ENCODE data around the gene LYRM4.

LYRM4 gene

DNA sequence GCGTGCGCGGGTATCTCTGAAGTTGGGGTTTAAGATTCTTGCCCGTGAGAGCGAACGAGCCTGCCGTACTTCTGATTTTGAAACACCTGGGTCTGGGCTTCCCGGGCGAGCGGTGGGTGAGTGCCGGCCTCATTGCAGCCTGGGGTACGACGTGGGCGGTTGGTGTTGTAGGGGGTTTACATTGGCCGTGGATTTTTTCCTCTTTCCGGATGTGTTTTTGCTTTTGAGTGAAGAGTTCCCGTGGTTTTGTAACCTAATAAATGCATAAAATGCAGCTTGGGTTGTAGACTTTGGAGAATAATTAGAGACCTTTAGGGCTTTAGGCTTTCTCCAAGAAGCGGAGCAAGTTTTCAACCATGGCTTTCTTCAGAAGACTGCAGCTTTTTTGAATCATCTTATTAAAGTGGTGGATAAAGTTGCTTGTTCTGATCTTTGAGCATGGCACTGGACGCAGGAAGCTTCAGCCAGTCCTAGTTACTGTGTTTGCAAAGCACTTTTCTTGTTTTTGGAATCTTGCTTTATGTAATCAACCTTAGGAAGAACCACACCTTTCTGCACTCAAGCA, 877 bp upstream of the LYRM4 start:
- Histone ChIP-seq H2AFZ (ENCODE audit: low read length, unreplicated experiment) (peak overlapping the region; percentile 95), H3K4me1 (ENCODE audit: control insufficient read depth, insufficient read depth, low read length, unreplicated experiment) (peaks cover 13% of the 10 kb centered on the region), H3K79me2 (ENCODE audit: control insufficient read depth, insufficient read depth, low read length, unreplicated experiment) (peaks cover 40% of the 10 kb centered on the region), H3K4me3 (ENCODE audit: low read depth, low read length) (peak overlapping the region; percentile 97), H3K27ac (ENCODE audit: low read depth, low read length) (peak overlapping the region; percentile 98), H3K36me3 (ENCODE audit: insufficient read depth, low read length) (no peaks in the 10 kb centered on the region), H3K27me3 (ENCODE audit: insufficient read depth, low read length) (no peaks in the 10 kb centered on the region)

DNA sequence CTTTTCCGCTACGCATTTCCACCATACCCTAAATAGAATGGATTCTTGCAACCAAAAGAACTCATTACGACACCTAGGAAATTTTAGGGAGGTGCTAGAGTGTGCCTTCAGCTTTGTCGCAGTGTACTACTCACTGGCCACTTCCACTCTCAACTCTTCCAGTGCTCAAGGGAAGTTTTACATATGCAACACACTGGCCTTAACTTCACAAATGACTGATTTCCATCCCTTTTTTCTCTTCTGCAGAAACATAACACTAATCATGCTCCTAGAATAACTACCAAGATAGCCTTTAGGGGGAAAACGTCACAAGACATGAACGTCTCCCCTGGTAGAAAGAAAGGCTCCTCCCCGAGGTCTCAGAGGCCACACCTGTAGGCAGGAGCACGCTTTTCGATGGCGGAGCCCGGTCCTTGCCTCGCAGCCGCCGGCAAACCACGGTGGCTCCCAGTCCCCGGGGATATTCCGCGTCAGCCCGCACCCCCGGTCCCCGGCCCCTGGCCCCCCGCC, 584 bp downstream of the LYRM4 start:
- peaks cover 33% of the 10 kb centered on the region for H3K79me2 ChIP-seq (ENCODE audit: control insufficient read depth, insufficient read depth, low read length, unreplicated experiment)
- peak overlapping the region; percentile 100 for H2AFZ ChIP-seq (ENCODE audit: low read length, unreplicated experiment)
- H3K27me3 ChIP-seq (ENCODE audit: insufficient read depth, low read length): no peaks in the 10 kb centered on the region
- H3K4me3 ChIP-seq (ENCODE audit: low read depth, low read length): peak overlapping the region; percentile 97
- no peaks in the 10 kb centered on the region for H3K36me3 ChIP-seq (ENCODE audit: insufficient read depth, low read length)
- peaks cover 13% of the 10 kb centered on the region for H3K4me1 ChIP-seq (ENCODE audit: control insufficient read depth, insufficient read depth, low read length, unreplicated experiment)
- peak overlapping the region; percentile 98 for H3K27ac ChIP-seq (ENCODE audit: low read depth, low read length)

DNA sequence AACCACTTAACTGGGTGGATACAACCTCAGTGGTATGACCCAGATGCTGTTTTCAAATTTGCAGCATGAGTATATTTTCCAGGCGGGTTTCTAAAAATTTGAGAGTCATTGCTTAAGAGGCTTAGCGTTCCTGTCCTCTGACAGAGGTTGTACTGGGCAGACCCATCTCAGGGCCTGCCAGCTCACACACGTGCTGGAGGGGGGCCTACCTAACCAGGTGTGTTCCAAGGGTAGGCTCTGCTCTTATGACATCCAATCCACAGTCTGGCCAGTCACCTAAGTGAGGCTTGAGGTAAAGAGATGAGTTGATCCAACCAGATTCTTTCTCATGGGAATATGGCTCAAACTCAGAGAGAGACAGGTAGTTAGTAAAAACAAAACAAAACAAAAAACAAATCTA, 1.3 kb downstream of the LYRM4 start:
- no peaks in the 10 kb centered on the region for H3K36me3 ChIP-seq (ENCODE audit: insufficient read depth, low read length)
- peak overlapping the region; percentile 97 for H3K4me3 ChIP-seq (ENCODE audit: low read depth, low read length)
- peak overlapping the region; percentile 100 for H2AFZ ChIP-seq (ENCODE audit: low read length, unreplicated experiment)
- H3K4me1 ChIP-seq (ENCODE audit: control insufficient read depth, insufficient read depth, low read length, unreplicated experiment): peaks cover 13% of the 10 kb centered on the region
- no peaks in the 10 kb centered on the region for H3K27me3 ChIP-seq (ENCODE audit: insufficient read depth, low read length)
- H3K27ac ChIP-seq (ENCODE audit: low read depth, low read length): peak overlapping the region; percentile 98
- peaks cover 31% of the 10 kb centered on the region for H3K79me2 ChIP-seq (ENCODE audit: control insufficient read depth, insufficient read depth, low read length, unreplicated experiment)

DNA sequence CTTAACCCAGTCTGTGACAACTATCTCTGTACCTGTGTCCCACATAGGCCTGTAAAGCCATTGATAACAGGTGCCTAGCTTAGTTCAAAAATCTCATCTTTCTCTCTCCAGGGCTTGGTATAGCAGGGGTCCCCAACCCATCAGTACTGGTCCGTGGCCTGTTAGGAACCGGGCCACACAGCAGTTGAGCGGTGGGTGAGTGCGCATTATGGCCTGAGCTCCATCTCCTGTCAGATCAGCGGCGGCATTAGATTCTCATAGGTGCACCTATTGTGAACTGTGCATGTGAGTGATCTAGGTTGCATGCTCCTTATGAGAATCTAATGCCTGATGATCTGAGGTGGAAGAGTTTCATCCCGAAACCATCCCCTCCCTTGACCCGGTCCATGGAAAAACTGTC, 3.4 kb downstream of the LYRM4 start:
- H3K36me3 ChIP-seq (ENCODE audit: insufficient read depth, low read length): no peaks in the 10 kb centered on the region
- H3K4me3 ChIP-seq (ENCODE audit: low read depth, low read length): no peak overlapping the region
- H3K27ac ChIP-seq (ENCODE audit: low read depth, low read length): no peak overlapping the region
- H3K4me1 ChIP-seq (ENCODE audit: control insufficient read depth, insufficient read depth, low read length, unreplicated experiment): peaks cover 9% of the 10 kb centered on the region
- peaks cover 25% of the 10 kb centered on the region for H3K79me2 ChIP-seq (ENCODE audit: control insufficient read depth, insufficient read depth, low read length, unreplicated experiment)
- H3K27me3 ChIP-seq (ENCODE audit: insufficient read depth, low read length): no peaks in the 10 kb centered on the region
- no peak overlapping the region for H2AFZ ChIP-seq (ENCODE audit: low read length, unreplicated experiment)

DNA sequence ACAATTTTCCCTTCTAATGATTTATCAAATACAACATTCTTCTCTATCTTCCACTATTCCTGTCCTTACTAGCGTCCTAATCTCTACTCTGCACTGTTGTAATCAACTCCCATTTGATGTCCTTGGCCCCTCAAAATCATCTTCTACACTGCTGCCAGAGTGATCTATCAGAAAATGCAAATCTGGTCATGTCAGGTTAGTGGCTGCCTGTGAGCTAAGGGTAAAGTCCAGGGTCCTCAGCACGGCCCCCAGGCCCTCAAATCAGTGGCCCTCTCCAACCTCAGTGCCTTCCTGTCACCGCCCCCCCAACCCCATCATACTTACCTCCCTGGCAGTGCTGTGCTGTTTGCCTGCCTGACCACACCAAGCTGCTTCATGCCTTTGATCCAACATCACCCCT, 3.8 kb downstream of the LYRM4 start:
- Histone ChIP-seq H3K4me3 (ENCODE audit: low read depth, low read length) (no peak overlapping the region), H3K36me3 (ENCODE audit: insufficient read depth, low read length) (no peaks in the 10 kb centered on the region), H3K27me3 (ENCODE audit: insufficient read depth, low read length) (no peaks in the 10 kb centered on the region), H2AFZ (ENCODE audit: low read length, unreplicated experiment) (no peak overlapping the region), H3K79me2 (ENCODE audit: control insufficient read depth, insufficient read depth, low read length, unreplicated experiment) (peaks cover 23% of the 10 kb centered on the region), H3K27ac (ENCODE audit: low read depth, low read length) (no peak overlapping the region), H3K4me1 (ENCODE audit: control insufficient read depth, insufficient read depth, low read length, unreplicated experiment) (peaks cover 9% of the 10 kb centered on the region)

DNA sequence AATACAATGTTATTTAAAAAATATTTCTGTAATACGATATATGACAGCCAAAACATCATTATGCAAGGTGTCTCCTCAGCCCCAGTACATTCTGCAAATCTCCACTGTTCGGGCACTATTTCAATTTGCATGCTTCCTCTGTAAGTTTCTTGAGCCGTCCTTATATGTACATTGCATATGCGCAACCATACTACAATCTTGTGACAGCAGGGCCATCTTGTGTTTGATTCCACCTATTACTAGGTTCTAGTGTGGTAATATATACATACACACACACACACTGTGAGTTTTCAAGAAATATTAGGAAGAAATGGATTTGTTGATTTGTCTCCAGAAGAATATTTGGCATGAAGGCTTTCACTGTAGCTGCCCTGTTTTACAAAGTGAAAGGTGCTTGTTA, 9.8 kb downstream of the LYRM4 start:
- Histone ChIP-seq H2AFZ (ENCODE audit: low read length, unreplicated experiment) (no peak overlapping the region), H3K36me3 (ENCODE audit: insufficient read depth, low read length) (no peaks in the 10 kb centered on the region), H3K4me3 (ENCODE audit: low read depth, low read length) (no peak overlapping the region), H3K27ac (ENCODE audit: low read depth, low read length) (no peak overlapping the region), H3K79me2 (ENCODE audit: control insufficient read depth, insufficient read depth, low read length, unreplicated experiment) (peaks cover 14% of the 10 kb centered on the region), H3K27me3 (ENCODE audit: insufficient read depth, low read length) (no peaks in the 10 kb centered on the region), H3K4me1 (ENCODE audit: control insufficient read depth, insufficient read depth, low read length, unreplicated experiment) (peaks cover 10% of the 10 kb centered on the region)

DNA sequence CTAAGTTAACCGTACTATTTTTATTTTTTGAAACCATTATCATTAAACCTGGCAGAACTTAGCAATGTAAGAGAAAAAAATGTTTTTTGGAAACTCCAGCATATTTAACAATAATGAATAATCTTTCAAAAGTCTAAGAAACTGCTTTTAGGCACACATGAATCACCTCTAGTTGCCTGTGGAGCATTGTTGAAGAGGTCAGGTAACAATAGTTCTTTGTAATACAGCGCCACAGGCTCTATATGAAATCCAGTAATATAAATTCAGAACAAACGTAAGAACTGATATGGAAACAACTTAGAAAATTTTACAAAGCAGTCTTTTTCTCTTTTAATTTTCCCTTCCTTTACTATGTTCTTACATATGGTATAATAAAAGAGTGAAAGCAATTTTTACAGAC, 10.3 kb downstream of the LYRM4 start:
- Histone ChIP-seq H3K4me1 (ENCODE audit: control insufficient read depth, insufficient read depth, low read length, unreplicated experiment) (peaks cover 10% of the 10 kb centered on the region), H3K27ac (ENCODE audit: low read depth, low read length) (no peak overlapping the region), H3K4me3 (ENCODE audit: low read depth, low read length) (no peak overlapping the region), H3K36me3 (ENCODE audit: insufficient read depth, low read length) (no peaks in the 10 kb centered on the region), H3K27me3 (ENCODE audit: insufficient read depth, low read length) (no peaks in the 10 kb centered on the region), H2AFZ (ENCODE audit: low read length, unreplicated experiment) (no peak overlapping the region), H3K79me2 (ENCODE audit: control insufficient read depth, insufficient read depth, low read length, unreplicated experiment) (peaks cover 14% of the 10 kb centered on the region)

DNA sequence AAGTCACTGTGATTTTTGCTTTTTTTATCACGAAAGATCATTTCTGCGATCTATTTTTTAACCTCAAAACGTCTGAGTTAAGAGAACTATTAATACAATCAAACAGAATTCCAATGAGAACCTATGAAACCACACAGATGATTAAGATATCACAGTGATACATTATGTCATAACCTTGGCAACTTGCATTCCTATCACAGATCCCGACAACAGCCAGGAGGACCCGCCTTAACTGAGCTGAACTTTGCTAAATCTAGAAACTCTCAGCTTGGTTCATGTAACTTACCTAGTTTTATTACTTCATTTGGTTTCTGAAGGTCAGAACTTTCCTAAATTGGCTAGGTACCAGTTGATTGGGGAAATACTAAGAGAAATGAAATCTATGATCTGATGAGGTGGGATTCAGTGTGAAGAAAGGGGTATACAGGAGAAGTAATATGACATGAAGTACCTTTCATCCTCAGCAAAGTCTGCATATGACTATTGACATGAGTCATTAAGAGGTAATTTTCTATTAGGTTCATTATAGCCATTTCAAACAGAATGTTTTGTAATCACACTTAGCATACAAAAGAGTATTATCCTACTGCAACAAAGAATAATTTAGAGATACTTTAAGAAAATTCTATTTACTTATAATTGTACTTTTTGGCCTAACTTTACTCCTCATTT, 11.2 kb downstream of the LYRM4 start:
- H3K27ac ChIP-seq (ENCODE audit: low read depth, low read length): no peak overlapping the region
- H3K4me3 ChIP-seq (ENCODE audit: low read depth, low read length): no peak overlapping the region
- no peaks in the 10 kb centered on the region for H3K36me3 ChIP-seq (ENCODE audit: insufficient read depth, low read length)
- peaks cover 10% of the 10 kb centered on the region for H3K4me1 ChIP-seq (ENCODE audit: control insufficient read depth, insufficient read depth, low read length, unreplicated experiment)
- H3K79me2 ChIP-seq (ENCODE audit: control insufficient read depth, insufficient read depth, low read length, unreplicated experiment): peaks cover 13% of the 10 kb centered on the region
- H2AFZ ChIP-seq (ENCODE audit: low read length, unreplicated experiment): no peak overlapping the region
- H3K27me3 ChIP-seq (ENCODE audit: insufficient read depth, low read length): no peaks in the 10 kb centered on the region

DNA sequence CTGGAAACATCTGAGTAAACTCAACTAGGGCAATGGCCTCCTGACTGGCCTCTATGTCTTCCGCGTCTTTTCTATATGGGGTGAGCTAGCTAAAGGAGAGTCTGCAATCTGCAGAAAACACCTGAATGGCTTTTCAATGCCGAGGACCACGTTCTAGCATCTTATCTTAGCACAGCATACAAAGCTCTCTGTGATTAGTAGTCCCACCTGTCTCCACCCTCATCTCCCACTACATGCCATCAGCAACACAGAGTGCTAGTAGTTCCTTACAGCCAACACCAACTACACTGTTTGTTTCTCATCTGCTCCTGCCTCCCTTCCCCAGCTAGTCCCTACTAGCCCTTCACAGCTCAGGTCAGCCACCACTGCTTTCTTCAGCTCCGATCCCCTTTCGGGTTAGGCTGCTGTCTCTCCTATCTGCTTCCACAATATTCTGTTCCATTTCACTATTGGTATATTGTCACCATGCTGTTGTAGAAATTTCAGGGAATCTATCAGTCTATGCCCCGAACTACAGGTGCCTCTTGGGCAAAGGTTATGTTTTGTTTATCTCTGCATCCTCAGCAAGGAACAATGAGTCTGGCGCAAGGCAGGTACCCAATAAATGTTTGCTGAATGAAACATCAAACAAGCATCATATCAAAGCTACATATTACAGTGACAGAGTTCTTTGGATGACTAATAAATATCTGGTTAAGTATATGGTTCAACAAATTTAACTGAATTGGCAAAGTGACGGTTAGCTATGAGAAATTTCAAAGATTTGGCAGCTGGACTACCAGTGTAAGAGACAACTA, 12.2 kb downstream of the LYRM4 start:
- H3K4me3 ChIP-seq (ENCODE audit: low read depth, low read length): no peak overlapping the region
- H3K36me3 ChIP-seq (ENCODE audit: insufficient read depth, low read length): no peaks in the 10 kb centered on the region
- peaks cover 15% of the 10 kb centered on the region for H3K79me2 ChIP-seq (ENCODE audit: control insufficient read depth, insufficient read depth, low read length, unreplicated experiment)
- no peaks in the 10 kb centered on the region for H3K27me3 ChIP-seq (ENCODE audit: insufficient read depth, low read length)
- H3K4me1 ChIP-seq (ENCODE audit: control insufficient read depth, insufficient read depth, low read length, unreplicated experiment): peaks cover 10% of the 10 kb centered on the region
- no peak overlapping the region for H3K27ac ChIP-seq (ENCODE audit: low read depth, low read length)
- H2AFZ ChIP-seq (ENCODE audit: low read length, unreplicated experiment): no peak overlapping the region

DNA sequence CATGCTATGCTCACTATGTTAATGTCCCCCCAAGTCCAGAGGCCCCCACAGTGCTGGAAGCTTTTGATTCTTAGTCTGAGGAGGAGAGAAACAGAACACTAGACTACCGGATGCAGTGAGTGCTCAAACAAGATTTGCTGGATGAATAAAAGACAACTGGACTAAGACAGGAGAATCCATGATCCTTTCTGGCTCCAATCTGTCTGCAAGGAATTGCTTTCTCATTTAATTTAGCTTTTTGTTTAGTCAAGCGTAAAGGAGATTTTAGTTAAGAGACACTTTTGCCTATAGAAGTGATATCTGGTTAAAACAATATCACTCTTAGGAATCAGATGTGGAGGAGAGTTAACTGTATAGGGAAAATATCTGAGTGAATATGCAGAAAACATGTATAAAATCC, 13.5 kb downstream of the LYRM4 start:
- Histone ChIP-seq H3K4me1 (ENCODE audit: control insufficient read depth, insufficient read depth, low read length, unreplicated experiment) (peaks cover 10% of the 10 kb centered on the region), H2AFZ (ENCODE audit: low read length, unreplicated experiment) (no peak overlapping the region), H3K79me2 (ENCODE audit: control insufficient read depth, insufficient read depth, low read length, unreplicated experiment) (peaks cover 15% of the 10 kb centered on the region), H3K27me3 (ENCODE audit: insufficient read depth, low read length) (no peaks in the 10 kb centered on the region), H3K4me3 (ENCODE audit: low read depth, low read length) (no peak overlapping the region), H3K36me3 (ENCODE audit: insufficient read depth, low read length) (no peaks in the 10 kb centered on the region), H3K27ac (ENCODE audit: low read depth, low read length) (no peak overlapping the region)
